ENCODE measurements around the gene RSBN1. TPM values are rescaled to one million over a fixed set of nuclear protein-coding genes. Genes with fewer than 3 reads are reported as not detected.
"Not testable (repeated sequence)": the region's sequence is repeated elsewhere in the genome, so short reads cannot be mapped to it uniquely, and the experiment has no call there.

Gene RSBN1
- total RNA-seq, 1 donor from 2014 or later: 27.7 TPM

DNA sequence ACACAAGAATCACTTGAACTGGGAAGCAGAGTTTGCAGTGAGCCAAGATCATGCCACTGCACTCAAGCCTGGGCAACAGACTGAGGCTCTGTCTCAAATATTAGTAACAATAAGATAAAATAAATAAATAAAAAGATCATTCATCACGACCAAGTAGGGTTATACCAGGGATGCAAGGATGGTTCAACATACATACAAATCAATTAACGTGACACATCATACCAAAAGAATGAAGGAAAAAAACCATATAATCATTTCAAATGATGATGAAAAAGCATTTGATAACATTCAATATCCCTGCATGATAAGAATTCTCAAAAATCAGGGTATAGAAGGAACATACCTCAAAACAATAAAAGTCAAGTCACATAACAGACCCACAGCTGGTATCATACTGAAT, 91.3 kb downstream of the RSBN1 start:
- no peak overlapping the region for H3K4me3 ChIP-seq (ENCODE audit: low read depth, low read length)
- DNase-seq (ENCODE audit: low read depth): no peak
- TF ChIP-seq, protein P1, sequence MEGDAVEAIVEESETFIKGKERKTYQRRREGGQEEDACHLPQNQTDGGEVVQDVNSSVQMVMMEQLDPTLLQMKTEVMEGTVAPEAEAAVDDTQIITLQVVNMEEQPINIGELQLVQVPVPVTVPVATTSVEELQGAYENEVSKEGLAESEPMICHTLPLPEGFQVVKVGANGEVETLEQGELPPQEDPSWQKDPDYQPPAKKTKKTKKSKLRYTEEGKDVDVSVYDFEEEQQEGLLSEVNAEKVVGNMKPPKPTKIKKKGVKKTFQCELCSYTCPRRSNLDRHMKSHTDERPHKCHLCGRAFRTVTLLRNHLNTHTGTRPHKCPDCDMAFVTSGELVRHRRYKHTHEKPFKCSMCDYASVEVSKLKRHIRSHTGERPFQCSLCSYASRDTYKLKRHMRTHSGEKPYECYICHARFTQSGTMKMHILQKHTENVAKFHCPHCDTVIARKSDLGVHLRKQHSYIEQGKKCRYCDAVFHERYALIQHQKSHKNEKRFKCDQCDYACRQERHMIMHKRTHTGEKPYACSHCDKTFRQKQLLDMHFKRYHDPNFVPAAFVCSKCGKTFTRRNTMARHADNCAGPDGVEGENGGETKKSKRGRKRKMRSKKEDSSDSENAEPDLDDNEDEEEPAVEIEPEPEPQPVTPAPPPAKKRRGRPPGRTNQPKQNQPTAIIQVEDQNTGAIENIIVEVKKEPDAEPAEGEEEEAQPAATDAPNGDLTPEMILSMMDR (conservative IDR thresholded peaks at IDR 0.05; ENCODE audit: low read depth, low read length): no peak

GRCh38 chr1:113718621-113719020, 93.7 kb downstream of the RSBN1 start:
- not testable (repeated sequence) for H3K4me3 ChIP-seq (ENCODE audit: low read depth, low read length); DNase-seq (ENCODE audit: low read depth)

DNA sequence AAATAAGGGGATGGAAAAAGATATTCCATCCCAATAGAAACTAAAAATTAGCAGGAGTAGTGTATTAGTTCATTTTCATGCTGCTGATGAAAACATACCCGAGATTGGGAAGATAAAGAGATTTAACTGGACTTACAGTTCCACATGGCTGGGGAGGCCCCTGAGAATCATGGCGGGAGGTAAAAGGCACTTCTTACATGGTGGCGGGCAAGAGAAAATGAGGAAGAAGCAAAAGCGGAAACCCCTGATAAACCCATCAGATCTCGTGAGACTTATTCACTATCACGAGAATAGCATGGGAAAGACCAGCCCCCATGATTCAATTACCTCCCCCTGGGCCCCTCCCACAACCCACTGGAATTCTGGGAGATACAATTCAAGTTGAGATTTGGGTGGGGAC, 94.8 kb downstream of the RSBN1 start:
- not testable (repeated sequence) for H3K4me3 ChIP-seq (ENCODE audit: low read depth, low read length); DNase-seq (ENCODE audit: low read depth)

DNA sequence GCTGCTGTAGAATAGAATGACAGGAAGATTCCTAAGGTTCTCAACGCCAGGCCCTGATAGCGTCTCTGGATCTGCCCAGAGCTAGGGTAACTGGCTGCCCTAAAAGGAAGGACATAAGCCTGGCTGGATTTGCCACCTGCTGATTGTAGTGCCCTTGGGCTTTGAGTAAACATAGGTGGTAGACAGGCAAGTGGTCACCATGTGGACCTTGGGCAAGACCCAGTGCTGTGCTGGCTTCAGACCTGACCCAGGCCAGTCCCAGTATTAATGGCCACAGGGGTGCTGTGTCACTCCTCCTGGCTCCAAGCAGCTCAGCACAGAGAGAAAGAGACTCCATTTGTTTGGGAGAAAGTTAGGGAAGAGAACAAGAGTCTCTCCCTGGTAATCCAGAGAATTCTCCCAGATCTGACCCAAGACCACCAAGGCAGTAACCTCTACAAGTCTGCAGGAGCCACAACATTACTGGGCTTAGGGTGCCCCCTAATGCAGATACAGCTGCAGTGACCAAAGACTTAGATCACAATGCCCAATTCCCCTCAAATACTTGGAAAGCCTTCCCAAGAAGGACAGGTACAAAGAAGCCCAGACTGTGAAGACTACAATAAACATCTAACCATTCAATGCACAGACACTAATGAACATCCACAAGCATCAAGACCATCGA, 97.5 kb downstream of the RSBN1 start:
- TF ChIP-seq, protein P1 (conservative IDR thresholded peaks at IDR 0.05; ENCODE audit: low read depth, low read length): no peak
- no peak for DNase-seq (ENCODE audit: low read depth)
- no peak overlapping the region for H3K4me3 ChIP-seq (ENCODE audit: low read depth, low read length)

Other genes starting within 250 kb of the RSBN1 start
- 18.9 and 32.9 TPM in 2 replicates for gene PHTF1, start 53.0 kb downstream of the RSBN1 start, total RNA-seq
- gene PTPN22, start 59.2 kb upstream of the RSBN1 start, total RNA-seq: 0.07 TPM in 1 of 2 replicates, not detected in the other
- gene BCL2L15, start 75.1 kb upstream of the RSBN1 start, total RNA-seq: 0.06 and 0.14 TPM in 2 replicates
- gene AP4B1, start 92.3 kb upstream of the RSBN1 start, total RNA-seq: 9.8 and 12.3 TPM in 2 replicates
- gene DCLRE1B, start 92.8 kb upstream of the RSBN1 start, total RNA-seq: 7.0 and 14.1 TPM in 2 replicates
- 12.7 and 19.2 TPM in 2 replicates for gene HIPK1, start 116.8 kb upstream of the RSBN1 start, total RNA-seq
- gene OLFML3, start 167.0 kb upstream of the RSBN1 start, total RNA-seq: 0.12 and 1.0 TPM in 2 replicates